Suppressor macrophage (primary cell): Measurements from ENCODE around the gene RELL1.

Experiments used
- DNase-seq, 4 experiments: peaks; one replicate each; pipeline ENCODE4 v3.0.0-alpha.2; 2020 to 2022

RELL1 gene

DNA sequence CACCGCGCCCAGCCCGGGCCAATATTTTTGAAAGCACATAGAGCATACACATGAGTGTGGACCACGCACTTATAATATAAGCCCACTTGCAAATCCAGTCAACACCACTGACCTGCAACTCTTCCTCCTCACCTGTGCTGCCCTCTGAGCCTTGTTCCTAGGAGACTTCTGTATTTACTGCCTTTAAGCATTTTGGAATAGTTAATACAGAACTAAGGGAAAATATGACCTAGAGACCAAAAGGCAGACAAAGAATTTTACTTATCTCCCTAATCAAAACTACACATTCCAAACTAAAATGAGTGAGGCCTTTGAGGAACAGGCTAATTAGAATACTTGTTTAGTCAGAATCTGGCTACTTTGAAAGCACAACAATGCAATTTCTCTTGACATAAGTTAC lies 89.1 kb downstream of the RELL1 start:
- DNase-seq: no peak

DNA sequence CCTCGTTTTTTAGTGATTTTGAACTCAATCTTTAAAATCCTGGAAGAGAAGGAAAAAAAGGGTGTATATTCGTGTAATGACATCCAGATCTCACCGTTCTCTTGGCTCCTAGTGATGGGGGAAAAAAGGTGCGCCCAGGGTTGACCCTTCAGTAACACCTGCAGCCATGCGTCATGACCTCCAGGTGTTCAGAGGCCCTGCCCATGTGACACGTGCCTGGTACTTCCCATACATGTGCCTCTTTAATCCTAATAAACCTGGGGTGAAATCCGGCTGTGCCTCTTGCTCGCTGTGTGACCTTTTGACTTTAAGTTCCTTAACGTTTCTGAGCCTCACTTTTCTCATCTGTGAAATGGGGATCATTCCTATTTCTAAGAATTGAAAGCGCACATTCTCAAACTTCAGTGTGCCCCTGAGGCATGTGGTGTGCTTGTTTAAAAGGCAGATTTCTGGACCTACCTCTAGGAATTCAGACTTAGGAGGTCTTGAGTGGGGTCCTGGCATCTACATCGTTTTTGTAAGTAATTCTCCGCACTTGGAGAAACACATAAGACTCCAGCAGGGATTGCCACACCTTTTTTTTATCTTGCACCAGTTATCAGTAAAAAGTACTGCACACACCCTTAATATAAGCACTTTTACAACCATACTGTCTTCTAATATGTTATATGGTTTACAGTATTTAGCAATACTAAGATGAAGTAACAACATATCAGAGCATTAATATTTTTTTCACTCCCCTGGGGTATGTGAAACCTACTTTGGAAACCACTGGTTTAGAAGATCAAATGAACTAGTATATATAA lies 90.1 kb downstream of the RELL1 start:
- no peak for DNase-seq

DNA sequence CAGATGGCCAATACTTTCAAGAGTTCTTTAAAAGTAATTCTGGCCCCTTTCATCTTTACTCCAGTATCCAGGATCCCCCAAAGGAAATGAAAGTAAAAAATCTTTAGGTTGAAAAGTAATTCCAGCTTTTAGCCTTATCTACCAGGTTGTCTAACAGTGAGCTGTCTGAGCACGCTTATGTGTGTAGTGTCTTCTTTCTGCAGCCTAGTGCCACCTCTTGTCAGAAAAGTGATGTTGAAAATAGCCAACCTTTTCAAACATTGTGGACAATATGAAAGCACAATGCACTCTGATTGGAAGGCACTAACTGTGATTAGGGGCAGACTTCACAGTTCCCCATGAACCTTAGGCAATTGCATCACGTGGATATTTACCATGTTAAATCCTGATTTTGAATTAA lies 92.1 kb downstream of the RELL1 start:
- DNase-seq: no peak

DNA sequence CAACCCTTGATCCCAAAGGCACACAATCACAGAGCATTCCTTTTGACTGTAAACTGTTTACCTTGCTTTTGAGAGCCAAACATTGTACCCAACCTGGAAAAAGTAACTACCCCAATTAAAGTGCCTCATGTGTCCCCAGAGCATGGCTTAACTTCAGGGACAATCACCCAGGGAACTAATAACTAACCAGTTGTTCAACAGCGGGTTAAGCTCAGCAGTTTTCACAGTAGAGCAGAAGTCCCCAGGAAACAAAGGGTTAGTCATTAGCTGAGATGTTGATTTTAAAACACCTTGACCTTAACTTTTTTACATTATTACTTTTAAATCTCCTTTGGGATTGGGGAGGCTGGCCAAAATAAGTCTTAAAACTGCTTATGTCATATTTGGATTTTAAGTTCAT lies 94.8 kb downstream of the RELL1 start:
- DNase-seq: no peak

DNA sequence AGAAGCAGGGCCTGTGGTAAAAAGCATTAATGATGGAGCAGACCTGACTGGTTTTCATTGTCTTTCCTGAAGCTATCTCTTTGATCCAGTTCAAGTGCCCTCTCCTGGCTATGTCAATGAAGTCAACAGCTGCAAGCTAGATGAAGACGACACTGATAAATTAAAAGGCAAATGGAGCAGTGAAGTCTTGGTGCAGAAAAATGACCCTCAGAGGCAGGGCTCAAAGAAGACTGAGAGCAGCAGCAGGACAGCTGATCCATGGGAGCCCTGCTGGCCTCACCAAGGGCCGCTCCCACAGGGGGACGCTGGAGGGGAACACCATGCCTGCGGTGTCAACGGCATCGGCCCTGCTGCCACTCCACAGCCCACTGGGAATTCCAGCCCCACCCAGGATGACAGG lies 96.2 kb downstream of the RELL1 start:
- DNase-seq: no peak

DNA sequence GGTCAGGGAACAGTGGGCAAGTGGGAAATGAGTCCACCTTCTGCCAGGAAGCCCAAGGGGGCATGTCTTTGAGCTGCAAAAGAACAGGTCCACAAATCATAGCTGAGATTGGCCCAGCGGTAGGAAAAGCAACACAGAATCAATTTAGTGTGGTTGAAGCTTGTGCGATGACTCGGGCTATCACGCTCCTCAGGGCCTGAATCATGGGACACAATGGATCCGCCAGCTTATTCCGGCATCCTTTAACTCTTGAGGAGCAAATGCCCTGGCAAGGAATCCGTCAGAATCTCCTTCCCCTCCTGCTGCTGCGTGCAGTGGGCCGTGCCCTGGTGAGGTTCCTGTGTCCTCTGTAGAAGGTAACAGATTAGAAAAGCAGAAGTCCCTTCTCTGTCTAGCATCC lies 98.0 kb downstream of the RELL1 start:
- no peak for DNase-seq

DNA sequence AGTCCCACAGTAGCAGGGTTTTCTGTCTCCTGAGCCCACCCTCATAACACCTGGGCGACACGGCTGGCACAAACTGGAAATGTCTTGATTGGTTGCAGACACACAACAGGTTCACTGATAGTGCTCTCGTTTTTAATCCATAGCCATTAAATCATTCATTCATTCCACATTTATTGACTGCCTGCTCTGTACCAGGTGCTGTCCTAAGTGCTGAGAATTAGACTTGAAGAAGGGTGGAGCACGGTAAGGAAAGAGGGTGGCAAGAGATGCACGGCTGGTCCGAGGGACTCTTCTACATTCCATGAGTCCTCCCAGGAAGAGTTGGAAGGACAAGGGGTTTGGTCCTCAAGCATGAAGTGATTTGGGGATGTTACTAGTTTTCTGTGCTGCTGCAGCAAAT lies 100.0 kb downstream of the RELL1 start:
- DNase-seq: no peak

DNA sequence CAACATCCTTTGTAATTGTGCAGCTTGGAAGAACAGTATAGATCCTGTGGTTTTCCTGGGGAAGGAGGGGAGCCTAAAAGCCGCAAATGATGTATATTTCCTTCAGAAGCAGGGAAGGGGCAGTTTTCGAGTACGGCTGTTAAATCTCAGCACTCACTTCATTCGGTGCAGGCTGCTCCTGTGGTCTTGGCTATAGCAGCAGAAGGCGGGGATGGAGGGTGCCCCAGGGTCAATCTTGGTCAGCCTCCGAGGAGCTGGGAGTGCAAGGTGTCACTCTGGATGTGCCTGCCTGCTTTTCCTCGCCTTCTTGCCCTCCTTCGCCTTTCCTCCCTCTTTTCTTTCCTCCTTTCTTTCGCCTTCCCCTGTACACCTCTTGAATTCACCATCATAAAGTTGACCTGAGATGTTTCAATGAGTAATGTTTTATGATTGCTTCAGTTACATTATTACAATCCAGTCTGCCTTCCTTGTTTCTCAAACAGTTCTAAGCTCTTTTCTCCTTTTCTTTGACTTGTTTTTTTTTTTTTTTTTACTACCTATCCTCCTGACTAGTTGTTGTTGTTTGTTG lies 101.6 kb downstream of the RELL1 start:
- DNase-seq: no peak

DNA sequence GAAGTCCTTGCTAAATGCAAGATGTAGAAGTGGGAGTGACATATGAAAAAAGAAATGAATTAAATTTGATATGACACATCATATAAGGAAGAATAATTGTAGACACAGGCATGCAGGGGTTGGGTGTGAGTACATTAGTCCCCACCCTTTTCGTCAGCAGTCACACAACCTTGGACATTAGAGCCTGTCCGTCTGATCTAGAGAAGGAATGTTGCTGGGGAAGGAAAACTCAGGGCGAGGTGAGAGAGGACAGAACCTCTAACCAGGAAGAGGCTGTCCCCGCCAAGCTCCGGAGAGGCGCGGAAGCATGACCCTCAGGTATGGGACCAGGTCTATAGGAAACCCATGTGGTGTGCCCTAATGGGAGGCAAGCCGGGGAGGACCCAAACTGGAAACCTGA lies 102.1 kb downstream of the RELL1 start:
- no peak for DNase-seq

DNA sequence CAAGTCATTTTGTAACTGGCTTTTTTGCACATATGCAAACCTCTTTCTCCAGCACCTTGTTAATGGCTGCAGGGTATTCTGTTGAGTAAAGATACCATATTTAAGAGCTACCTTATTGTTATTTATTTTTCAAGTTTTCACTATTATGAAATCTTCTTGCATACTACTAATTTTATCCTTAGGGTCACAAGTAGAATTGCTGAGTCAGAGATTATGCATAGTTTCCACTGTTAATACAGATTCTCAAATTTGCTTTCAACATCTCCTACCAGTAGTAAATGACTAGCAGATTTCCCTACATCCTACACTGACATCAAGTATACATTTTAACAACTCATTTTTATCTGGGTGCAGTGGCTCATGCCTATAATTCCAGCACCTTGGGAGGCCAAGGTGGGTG lies 112.6 kb downstream of the RELL1 start:
- no peak for DNase-seq

DNA sequence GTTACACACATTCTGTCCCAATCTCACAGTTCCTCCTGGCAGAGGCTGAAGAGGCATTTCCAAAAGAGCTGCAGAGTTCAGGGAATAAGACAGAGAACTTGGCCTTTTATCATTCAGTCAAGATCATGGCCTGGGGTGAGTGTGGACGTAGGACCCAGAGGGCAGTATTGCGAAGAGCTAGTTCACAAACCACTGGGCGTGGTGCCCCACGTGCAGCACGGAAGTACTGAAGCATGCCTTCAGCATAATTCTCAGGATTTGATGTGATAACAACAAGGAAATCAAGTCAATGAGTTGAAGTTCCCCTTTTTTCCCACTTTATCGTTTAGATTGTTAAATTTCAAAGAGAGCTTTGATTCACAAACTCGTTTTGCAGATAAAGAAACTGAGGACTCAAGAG lies 117.7 kb downstream of the RELL1 start:
- DNase-seq: peak; percentile 6 to 40 (median 34)

DNA sequence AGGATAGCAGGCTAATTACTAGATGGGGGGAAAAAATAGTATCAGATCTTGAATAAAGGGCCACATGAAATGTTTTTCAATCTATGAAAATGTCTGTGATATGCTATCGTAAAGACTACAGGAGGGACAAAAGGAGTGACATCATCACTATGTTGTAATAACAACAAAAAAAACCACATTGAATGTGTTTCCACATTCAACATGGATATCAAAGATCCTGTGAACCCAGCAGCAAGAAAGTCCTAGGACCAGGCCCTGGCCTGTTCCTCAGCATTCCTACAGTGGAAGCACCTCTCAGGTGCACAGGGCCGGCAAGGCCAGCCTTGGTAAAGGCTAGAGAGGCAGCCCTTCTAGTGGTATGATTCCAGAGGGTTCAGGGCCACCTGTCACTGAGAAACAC lies 118.3 kb downstream of the RELL1 start:
- peak in 2 of 4 experiments; percentile 17 to 34 for DNase-seq

DNA sequence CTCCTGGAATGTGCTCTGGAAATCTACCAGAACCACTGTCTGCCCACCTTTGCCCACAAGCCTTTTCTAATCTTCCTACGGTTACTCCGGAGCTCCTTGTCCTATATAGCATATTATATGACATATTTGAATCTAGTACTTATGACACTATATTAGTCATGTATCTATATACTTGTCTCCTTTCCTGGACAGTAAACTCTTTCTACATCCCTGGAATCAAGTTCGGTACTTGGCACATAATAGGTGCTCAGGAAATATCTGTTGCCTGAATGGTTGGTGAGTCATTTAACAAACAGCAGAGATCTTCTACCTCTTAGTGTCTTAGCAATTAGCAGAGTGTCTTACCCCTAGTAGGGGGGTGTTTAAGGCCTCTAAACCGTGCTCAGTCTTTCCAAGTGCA lies 123.6 kb downstream of the RELL1 start:
- DNase-seq: no peak

DNA sequence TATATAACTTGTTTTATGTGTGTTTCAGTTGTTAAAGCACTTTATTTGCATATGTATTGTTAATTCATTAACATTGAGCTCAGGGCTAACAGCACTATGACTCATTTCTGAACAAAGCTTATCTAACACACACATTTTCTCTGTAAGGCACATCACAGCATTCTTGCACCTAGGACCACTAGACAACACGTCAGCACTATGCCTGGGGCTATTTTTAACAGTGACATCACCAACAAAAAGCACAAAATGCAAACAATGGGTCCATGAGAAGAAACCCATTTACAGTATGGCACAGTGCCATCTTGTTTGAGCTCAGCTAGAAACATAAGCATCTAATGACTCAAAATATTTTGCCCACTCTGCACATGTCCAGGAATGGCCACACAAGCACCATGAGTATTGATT lies 124.4 kb downstream of the RELL1 start:
- no peak for DNase-seq

DNA sequence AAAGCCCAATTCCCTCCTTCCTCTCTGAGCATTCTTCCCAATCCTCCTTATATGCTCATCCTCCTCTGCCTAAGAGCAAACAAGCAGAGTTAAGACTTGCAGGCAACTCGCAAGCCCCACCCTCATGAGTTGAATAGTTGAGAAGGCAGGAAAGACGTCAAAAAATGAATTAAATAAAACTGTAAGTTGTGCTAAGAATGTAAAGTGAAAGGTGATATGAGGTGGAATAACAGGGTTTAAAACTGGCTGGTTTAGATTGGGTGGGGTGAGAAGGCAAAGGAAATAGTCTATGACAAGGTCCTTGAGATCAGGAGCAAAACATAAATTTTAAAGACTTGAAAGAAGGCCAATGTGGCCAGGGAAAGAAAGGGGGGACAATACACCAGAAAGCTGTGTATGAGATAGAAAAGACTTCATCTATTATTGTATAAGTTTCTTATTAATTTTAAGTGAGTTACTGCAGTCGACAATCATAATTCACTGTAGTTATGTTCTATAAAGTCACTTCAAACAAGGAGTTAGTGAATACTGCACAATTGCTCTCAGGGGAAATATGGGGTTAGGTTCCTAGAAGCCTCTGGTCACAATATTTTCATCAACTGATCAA lies 124.9 kb downstream of the RELL1 start:
- DNase-seq: no peak
